ENCODE data around the gene PIWIL4. TPM values are rescaled to one million over a fixed set of nuclear protein-coding genes. Genes with fewer than 3 reads are reported as not detected.

PIWIL4 gene
- total and polyA plus RNA-seq, 8 donors, result 1.3 to 7.5 (median 5.7) TPM

DNA sequence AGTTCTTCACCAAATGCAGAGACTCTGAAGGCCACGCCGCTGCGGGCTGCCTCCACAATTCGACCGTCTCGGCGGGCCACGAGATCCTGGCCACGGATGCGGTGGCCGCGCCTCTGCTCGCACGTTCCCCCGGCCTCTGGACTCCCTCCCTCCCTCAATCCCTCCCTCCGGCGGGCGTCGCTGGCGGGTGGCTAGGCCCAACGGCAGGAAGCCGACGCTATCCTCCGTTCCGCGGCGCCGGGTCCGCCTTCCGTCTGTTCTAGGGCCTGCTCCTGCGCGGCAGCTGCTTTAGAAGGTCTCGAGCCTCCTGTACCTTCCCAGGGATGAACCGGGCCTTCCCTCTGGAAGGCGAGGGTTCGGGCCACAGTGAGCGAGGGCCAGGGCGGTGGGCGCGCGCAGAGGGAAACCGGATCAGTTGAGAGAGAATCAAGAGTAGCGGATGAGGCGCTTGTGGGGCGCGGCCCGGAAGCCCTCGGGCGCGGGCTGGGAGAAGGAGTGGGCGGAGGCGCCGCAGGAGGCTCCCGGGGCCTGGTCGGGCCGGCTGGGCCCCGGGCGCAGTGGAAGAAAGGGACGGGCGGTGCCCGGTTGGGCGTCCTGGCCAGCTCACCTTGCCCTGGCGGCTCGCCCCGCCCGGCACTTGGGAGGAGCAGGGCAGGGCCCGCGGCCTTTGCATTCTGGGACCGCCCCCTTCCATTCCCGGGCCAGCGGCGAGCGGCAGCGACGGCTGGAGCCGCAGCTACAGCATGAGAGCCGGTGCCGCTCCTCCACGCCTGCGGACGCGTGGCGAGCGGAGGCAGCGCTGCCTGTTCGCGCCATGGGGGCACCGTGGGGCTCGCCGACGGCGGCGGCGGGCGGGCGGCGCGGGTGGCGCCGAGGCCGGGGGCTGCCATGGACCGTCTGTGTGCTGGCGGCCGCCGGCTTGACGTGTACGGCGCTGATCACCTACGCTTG, 23.2 kb upstream of the PIWIL4 start, which contains the start of gene FUT4:
TSS of gene FUT4 (plus strand) at position 227 of the 951 bp plus-strand sequence. CDS start at position 440, 213 bp downstream.
- intact Hi-C loops (cut with DNase I), result no loop called here
- H3K4me3 ChIP-seq, result peak within 1 kb of the TSS; percentile 58 to 62
- H3K36me3 ChIP-seq, result no peaks in the 10 kb centered on the region
- no peaks in the 10 kb centered on the region for H3K27me3 ChIP-seq
- ATAC-seq, result peak; percentile 95
- H3K27ac ChIP-seq, result peak within 1 kb of the TSS; percentile 97 to 99
- no peak for TF ChIP-seq CTCF (IDR thresholded peaks at IDR 0.05)
- peak; percentile 83 to 99 (median 90) for DNase-seq
- H3K4me1 ChIP-seq, result peaks cover 26 to 51% of the 10 kb centered on the region in 2 donors
- no peaks in the 10 kb centered on the region for H3K9me3 ChIP-seq

- intact Hi-C loops (cut with DNase I), result no loop called here
- H3K4me1 ChIP-seq, result peaks cover 26 to 59% of the 10 kb centered on the region in 2 donors
Observed at GRCh38 chr11:94544646-94545263, 22.4 kb upstream of the PIWIL4 start.

DNA sequence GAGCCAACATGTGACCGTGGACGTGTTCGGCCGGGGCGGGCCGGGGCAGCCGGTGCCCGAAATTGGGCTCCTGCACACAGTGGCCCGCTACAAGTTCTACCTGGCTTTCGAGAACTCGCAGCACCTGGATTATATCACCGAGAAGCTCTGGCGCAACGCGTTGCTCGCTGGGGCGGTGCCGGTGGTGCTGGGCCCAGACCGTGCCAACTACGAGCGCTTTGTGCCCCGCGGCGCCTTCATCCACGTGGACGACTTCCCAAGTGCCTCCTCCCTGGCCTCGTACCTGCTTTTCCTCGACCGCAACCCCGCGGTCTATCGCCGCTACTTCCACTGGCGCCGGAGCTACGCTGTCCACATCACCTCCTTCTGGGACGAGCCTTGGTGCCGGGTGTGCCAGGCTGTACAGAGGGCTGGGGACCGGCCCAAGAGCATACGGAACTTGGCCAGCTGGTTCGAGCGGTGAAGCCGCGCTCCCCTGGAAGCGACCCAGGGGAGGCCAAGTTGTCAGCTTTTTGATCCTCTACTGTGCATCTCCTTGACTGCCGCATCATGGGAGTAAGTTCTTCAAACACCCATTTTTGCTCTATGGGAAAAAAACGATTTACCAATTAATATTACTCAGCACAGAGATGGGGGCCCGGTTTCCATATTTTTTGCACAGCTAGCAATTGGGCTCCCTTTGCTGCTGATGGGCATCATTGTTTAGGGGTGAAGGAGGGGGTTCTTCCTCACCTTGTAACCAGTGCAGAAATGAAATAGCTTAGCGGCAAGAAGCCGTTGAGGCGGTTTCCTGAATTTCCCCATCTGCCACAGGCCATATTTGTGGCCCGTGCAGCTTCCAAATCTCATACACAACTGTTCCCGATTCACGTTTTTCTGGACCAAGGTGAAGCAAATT, 21.7 kb upstream of the PIWIL4 start:
- Histone ChIP-seq H3K9me3 (no peaks in the 10 kb centered on the region), H3K27me3 (no peaks in the 10 kb centered on the region), H3K4me3 (peak overlapping the region; percentile 58 to 62), H3K36me3 (no peaks in the 10 kb centered on the region), H3K4me1 (peaks cover 26 to 67% of the 10 kb centered on the region in 2 donors), H3K27ac (peak overlapping the region in 1 of 2 donors; percentile 99)
- ATAC-seq (no peak), DNase-seq (peak in 2 of 4 donors; percentile 8 to 86)
- no peak for TF ChIP-seq CTCF (IDR thresholded peaks at IDR 0.05)
- intact Hi-C loops (cut with DNase I), result no loop called here

More at GRCh38 chr11:94544646-94545263, 22.4 kb upstream of the PIWIL4 start:
- H3K36me3 ChIP-seq, result no peaks in the 10 kb centered on the region
- DNase-seq (peak in 2 of 4 donors; percentile 25 to 88), ATAC-seq (peak; percentile 1)
- no peaks in the 10 kb centered on the region for H3K27me3 ChIP-seq
- H3K4me3 ChIP-seq, result peak overlapping the region; percentile 58 to 62
- no peaks in the 10 kb centered on the region for H3K9me3 ChIP-seq
- peak overlapping the region; percentile 97 to 99 for H3K27ac ChIP-seq
- no peak for TF ChIP-seq CTCF (IDR thresholded peaks at IDR 0.05)

GRCh38 chr11:94546162-94546470, 21.1 kb upstream of the PIWIL4 start:
- ATAC-seq (no peak), DNase-seq (no peak)
- Histone ChIP-seq H3K4me1 (peaks cover 26 to 72% of the 10 kb centered on the region in 2 donors), H3K36me3 (no peaks in the 10 kb centered on the region), H3K4me3 (peak overlapping the region in 1 of 2 donors; percentile 62), H3K27ac (peak overlapping the region in 1 of 2 donors; percentile 99), H3K9me3 (no peaks in the 10 kb centered on the region), H3K27me3 (no peaks in the 10 kb centered on the region)
- no peak for TF ChIP-seq CTCF (IDR thresholded peaks at IDR 0.05)
- intact Hi-C loops (cut with DNase I), result no loop called here
